IPS-18c (cell line): ENCODE results near the gene NFATC1.

Source experiments
- H3K4me3 ChIP-seq: 2 replicates; pipeline ENCODE4 v1.7.0; 2013; ENCODE audit warnings: low read depth, mild to moderate bottlenecking, low read length, moderate library complexity; ENCODE audit not compliant: insufficient read depth
- H3K9me3 ChIP-seq: one replicate; pipeline ENCODE4 v1.6.1; 2013; ENCODE audit warnings: mild to moderate bottlenecking, low read length, moderate library complexity; ENCODE audit not compliant: control insufficient read depth, insufficient read depth

NFATC1 gene

DNA sequence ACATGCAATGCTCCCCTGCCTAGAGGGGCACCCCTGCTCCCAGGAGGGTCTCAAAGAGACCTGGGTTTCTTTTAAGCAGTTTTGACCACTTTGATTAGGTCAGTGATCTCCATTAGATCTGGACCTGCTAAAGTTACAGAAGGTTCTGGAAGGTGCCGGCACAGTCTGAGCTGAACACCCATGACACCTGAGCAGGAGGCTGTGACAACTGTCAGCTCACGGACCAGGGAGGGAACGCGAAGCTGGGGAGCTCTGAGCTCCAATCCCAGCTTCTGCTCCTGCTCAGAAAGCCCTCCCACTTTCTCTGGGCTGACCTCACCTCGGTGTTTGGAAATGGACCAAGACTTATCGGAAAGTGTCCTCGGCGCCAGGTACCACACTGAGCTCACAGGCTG lies 113.8 kb downstream of the NFATC1 start:
- Histone ChIP-seq H3K9me3 (no peaks in the 10 kb centered on the region), H3K4me3 (no peak overlapping the region)

- Histone ChIP-seq H3K4me3 (no peak overlapping the region), H3K9me3 (no peaks in the 10 kb centered on the region)
These were observed 114.4 kb downstream of the NFATC1 start for GRCh38 chr18:79510046-79510685.

DNA sequence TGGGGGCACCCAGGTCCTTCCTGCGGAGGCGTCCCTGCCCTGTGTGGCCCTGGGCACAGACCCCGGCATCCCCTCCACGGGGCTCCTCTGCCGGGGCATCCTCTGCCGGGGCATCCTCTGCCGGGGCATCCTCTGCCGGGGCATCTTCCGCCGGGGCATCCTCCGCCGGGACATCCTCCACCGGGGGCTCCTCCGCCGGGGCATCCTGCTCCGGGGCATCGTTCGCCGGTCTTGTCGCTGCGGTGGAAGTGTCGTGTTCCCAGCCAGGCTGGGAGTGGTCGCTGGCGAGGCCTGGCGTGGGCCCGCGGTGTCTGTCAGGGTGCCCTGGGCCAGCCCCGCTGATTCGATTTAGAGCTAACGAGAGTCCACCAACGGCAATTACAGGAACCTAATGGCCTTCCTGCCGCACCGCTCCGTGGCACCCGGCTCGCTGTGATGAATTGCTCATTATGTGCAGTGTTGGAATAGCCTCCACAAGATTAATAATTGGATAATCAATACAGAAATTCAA lies 115.1 kb downstream of the NFATC1 start:
- Histone ChIP-seq H3K9me3 (no peaks in the 10 kb centered on the region), H3K4me3 (no peak overlapping the region)

DNA sequence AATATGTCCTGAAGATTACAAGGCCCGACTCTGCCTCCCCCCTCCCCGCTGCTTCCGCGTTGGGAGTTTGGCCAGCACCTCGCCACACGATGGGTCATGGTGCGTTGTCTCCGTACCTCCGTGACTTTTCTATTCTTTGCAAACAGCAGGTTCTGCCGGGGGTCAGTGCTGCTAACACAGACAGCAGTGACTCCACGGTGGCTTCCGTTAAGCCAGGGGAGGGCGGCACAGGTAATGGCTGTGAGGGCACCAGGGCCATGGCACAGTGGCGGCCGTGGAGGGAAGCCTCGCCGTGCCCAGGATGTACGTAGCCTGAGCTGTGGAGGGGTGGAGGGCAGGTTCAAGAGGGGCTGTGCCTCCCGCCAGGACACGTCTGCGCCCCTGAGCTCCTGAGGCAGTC lies 115.5 kb downstream of the NFATC1 start:
- H3K9me3 ChIP-seq: no peaks in the 10 kb centered on the region
- no peak overlapping the region for H3K4me3 ChIP-seq

DNA sequence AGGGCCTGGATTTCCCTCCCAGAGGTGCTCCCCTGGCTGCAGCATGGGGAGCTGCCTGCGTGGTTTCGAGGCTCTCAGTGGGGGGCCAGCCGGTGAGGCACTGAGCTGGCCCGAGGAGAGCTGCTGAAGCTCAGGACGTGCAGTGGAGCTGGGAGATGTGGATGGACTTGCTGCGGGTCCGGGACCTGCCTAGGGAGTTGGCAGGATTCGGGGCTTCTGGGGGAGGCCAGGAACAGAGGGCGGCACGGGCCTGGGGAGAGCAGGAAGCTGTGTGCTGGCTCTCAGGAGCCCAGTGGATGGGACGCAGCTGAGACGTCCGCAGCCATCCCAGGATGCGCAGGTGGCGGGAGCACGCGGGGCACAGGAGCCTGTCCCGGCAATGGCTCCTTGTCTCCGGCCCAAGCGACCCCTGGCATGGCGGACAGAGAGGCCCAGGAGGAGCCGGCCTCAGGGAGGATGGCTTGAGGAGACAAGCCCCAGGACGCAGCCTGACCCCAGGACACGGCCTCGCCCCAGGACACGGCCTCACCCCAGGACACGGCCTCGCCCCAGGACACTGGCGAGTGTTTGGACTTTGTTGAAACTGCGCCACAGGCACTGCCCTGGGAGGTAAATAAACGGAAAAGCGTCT lies 116.1 kb downstream of the NFATC1 start:
- no peak overlapping the region for H3K4me3 ChIP-seq
- H3K9me3 ChIP-seq: no peaks in the 10 kb centered on the region

DNA sequence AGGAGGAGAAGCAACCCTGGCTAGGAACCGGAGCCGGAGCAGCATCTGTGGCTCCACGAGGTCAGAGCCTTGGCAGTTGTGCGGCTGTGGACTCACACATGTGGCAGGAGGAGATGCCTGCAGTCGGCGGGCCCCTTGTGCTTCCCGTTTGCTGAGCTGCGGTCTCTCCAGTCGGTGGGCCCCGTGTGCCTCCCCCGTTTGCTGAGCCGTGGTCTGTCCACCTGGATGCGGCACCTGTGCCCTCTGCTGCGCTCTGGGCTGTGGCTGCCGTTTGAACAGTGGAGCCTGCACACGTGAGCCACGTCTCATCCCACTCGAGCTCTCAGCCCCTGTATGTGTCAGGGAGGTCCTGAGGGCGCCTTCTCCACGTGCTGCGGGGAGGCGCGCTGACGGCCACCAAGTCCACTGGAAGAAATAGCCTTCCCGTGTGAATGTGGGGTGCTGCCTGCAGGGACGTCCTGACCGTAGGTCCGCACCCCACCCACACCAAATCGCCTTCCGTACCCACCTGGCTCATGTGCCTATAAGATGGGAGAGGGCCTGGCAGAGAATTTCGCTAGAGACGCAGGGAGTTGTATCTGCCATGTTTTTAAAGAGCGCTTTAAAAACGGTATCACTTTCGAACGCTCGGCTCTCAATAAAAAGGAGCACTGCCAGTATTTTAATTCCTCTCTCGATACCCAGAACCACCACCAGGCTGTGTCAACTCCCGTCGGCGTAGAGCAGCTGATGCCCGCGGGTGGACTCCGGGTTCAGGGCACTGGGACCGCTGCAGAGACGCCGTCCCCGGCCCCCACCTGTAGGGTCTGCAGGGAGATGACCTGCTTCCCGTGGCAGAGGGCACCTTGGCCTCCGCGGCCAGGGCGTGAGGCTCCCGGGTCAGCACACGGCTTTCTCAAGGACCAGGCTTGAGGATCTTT lies 117.0 kb downstream of the NFATC1 start:
- Histone ChIP-seq H3K9me3 (no peaks in the 10 kb centered on the region), H3K4me3 (no peak overlapping the region)

DNA sequence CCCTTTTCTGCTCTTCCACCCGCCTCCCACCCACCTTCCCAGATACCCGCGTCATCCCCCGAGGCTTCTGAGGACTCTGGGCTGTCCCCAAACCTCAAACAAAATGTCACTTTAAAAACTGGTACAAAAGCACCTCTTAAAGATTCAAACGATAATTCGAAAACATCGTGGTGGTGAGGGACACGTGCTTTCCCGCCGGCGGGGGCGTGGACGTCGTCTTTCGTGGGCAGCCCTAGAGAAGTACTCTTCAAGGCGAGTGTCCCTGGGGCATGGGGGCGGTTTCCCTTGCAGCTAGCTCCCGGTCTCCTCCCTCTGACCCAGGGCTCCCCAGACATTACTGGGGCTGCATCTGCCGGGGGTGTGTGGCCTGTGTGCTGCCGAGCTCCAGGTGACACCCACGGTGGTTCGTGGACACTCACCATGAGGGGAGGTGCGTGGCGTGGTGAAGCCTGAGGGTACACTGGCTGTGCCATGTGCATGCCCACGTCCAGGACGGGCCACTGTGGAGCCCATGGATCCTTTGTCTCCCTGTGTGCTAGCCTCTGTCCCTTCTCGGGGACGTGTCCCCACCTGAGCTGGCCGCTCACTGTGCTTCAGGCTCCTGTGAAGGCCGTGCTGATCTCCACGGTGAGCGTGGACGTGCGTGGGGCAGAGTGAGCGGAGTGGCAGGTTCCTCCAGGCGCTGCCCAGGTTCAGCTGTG lies 117.8 kb downstream of the NFATC1 start:
- Histone ChIP-seq H3K4me3 (no peak overlapping the region), H3K9me3 (no peaks in the 10 kb centered on the region)

GRCh38 chr18:79515331-79515730 lies 119.6 kb downstream of the NFATC1 start:
- no peak overlapping the region for H3K4me3 ChIP-seq

GRCh38 chr18:79515944-79516351 lies 120.2 kb downstream of the NFATC1 start:
- H3K4me3 ChIP-seq: no peak overlapping the region
- no peaks in the 10 kb centered on the region for H3K9me3 ChIP-seq

More at GRCh38 chr18:79515331-79515730, 119.6 kb downstream of the NFATC1 start:
- H3K9me3 ChIP-seq: no peaks in the 10 kb centered on the region

GRCh38 chr18:79516441-79516931 lies 120.8 kb downstream of the NFATC1 start:
- Histone ChIP-seq H3K4me3 (no peak overlapping the region), H3K9me3 (no peaks in the 10 kb centered on the region)

DNA sequence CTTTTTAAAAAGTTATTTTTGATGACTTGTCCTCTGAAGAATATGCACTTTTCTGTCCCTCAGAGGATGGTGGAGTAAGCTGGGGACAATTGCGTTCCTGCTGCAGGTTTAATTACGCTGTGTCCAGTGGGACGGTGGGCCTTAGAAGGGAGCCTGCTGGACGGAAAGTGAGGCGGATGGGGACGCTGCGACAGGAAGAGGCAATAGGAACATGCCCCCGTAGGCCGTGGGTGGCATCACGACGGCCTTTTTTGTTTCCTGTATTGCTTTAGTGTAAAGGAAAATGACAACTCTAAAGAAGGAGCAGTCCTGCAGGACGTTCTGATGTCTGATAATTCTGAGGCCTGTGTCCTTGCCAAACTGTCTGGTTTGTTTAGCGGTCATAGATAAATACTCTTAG lies 121.6 kb downstream of the NFATC1 start:
- Histone ChIP-seq H3K4me3 (no peak overlapping the region), H3K9me3 (no peaks in the 10 kb centered on the region)

DNA sequence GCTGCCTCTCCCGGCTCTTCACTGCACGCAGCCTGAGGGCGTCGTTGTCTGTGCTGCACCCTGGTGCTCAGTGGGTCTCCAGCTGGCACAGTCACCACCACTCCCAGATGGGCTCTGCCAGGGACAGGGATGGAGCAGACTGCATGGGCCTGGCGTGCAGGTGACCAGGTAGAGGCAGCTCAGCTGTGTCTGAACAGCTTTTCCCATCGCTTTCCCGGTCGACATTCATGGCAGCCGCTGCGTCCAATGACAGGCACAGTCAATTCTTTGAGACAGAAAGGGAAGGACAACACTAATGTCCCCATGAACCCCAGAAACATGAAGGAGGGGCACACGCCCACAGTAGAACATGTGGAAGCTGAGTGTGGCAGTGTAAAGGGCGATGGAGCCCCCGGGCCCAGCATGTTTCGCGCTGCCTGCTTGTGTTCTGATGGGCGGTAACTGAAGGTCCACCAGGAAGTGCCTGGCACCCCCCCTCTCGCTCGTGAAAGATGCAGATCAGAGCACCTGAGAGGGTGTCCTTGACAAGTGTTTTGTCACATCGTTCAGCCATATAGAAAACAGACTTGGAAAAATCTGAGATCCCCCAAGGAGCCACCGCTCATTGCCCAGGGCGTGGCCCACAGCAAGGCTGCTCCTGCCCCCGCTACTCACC lies 122.4 kb downstream of the NFATC1 start:
- Histone ChIP-seq H3K4me3 (no peak overlapping the region), H3K9me3 (peaks cover under 1% of the 10 kb centered on the region)

GRCh38 chr18:79518683-79519128 lies 123.0 kb downstream of the NFATC1 start:
- no peak overlapping the region for H3K4me3 ChIP-seq
- H3K9me3 ChIP-seq: peaks cover 2% of the 10 kb centered on the region

- Histone ChIP-seq H3K4me3 (no peak overlapping the region), H3K9me3 (peaks cover 2% of the 10 kb centered on the region)
These were observed 124.2 kb downstream of the NFATC1 start for GRCh38 chr18:79519751-79520477.

- peaks cover 2% of the 10 kb centered on the region for H3K9me3 ChIP-seq
- H3K4me3 ChIP-seq: no peak overlapping the region
These were observed 125.0 kb downstream of the NFATC1 start for GRCh38 chr18:79520478-79521390.
